SK-N-MC (cell line): ENCODE measurements around the gene OPRL1.
"Not testable (repeated sequence)": the region's sequence is repeated elsewhere in the genome, so short reads cannot be mapped to it uniquely, and the experiment has no call there.

Experiments used
- DNase-seq: peaks from one replicate; pipeline ENCODE4 v3.0.0-alpha.2; 2011; ENCODE audit warnings: low read depth, low spot score
- H3K27ac ChIP-seq: fragments of 200-600 bp; sonication (generic); 2 replicates; pipeline ENCODE4 v1.5.1; 2016; ENCODE audit warnings: mixed run types
- H3K36me3 ChIP-seq: fragments of 200-600 bp; sonication (generic); 2 replicates; pipeline ENCODE4 v1.6.1; 2017; ENCODE audit warnings: antibody characterized with exemption, low read length, mixed read lengths; ENCODE audit not compliant: insufficient read depth
- H3K4me3 ChIP-seq: fragments of 200-600 bp; sonication (generic); 2 replicates; pipeline ENCODE4 v1.5.1; 2016
- H3K9ac ChIP-seq: fragments of 200-600 bp; sonication (generic); 2 replicates; pipeline ENCODE4 v1.8.0; 2017; ENCODE audit warnings: mixed run types, mixed read lengths; ENCODE audit not compliant: insufficient read length
- H3K9me3 ChIP-seq: fragments of 200-600 bp; sonication (generic); 2 replicates; pipeline ENCODE4 v1.6.1; 2017; ENCODE audit warnings: low read depth, mild to moderate bottlenecking, antibody characterized with exemption, low read length, moderate library complexity, mixed read lengths
- EZH2 ChIP-seq: fragments of 200-600 bp; sonication (generic); IDR thresholded peaks from one replicate; pipeline ENCODE4 v1.6.1; 2017; ENCODE audit warnings: antibody characterized with exemption
- FOXP2 ChIP-seq: optimal IDR thresholded peaks from 2 replicates; pipeline ENCODE3; 2011; ENCODE audit warnings: mild to moderate bottlenecking, moderate library complexity; ENCODE audit not compliant: insufficient read depth; ENCODE audit errors: extremely low read length, control extremely low read depth
- POLR2AphosphoS5 ChIP-seq: IDR thresholded peaks from 2 replicates; pipeline ENCODE4 v1.6.1; 2012; ENCODE audit warnings: mild to moderate bottlenecking, low read depth, low read length, borderline replicate concordance

The OPRL1 gene

DNA sequence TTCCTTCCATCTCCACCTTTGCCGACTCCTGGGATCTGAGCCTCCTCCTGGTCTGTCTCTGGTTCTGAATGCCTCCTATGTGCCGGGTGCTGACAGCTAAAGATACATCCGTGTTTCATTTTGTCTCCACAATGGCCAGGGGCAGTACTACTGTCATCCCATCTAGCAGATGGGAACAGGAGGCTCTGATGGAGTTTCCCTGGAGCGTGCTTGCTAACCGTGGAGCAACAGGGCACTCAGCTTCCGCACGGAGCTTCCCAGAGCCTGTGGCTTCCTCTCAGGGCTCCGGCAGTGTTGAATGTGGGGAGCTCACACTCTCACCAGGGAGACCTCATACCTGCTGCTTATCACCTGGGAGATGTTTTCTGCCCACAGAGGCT, 39.4 kb downstream of the OPRL1 start:
- no peaks in the 10 kb centered on the region for H3K9me3 ChIP-seq
- TF ChIP-seq FOXP2 (no peak), POLR2AphosphoS5 (no peak), EZH2 (no peak)

DNA sequence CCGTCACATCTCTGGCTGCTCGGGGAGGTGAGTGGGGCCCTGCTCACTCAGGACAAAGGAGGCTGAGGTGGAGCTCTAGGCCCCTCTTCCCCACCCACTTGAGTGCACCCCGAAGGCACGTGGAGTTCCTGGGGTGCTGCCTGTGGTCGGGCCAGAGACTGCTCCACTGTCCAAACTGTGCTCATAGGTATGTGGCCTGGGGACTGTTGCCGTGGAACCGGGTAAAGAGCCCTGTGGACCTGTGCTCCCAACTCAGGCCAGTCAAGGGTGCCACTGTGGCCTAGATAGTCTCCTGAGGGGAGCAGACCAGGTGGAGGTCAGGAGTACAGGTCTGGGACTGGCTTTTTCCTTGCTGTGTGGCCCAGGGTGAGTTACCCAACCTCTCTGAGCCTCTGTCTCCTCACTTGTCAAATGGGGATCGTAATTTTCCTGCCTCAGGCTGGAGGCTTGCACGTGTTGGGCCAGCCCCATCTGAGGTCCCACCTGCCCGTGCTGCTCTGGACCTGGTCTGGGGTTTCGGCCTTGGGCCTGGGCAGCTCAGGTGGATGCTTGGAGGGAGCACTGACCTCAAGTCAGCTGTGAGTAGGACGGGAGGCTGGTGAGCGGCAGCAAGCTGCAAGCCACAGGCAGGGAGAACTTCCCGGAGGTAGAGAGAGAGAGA, 39.9 kb downstream of the OPRL1 start:
- Histone ChIP-seq H3K9ac (no peak overlapping the region), H3K4me3 (no peak overlapping the region), H3K27ac (no peak overlapping the region), H3K36me3 (no peaks in the 10 kb centered on the region), H3K9me3 (no peaks in the 10 kb centered on the region)
- TF ChIP-seq EZH2 (no peak), POLR2AphosphoS5 (no peak), FOXP2 (no peak)
- no peak for DNase-seq

More for the DNA sequence above, 39.4 kb downstream of the OPRL1 start:
- Histone ChIP-seq H3K9ac (no peak overlapping the region), H3K27ac (no peak overlapping the region), H3K36me3 (no peaks in the 10 kb centered on the region), H3K4me3 (no peak overlapping the region)
- no peak for DNase-seq

DNA sequence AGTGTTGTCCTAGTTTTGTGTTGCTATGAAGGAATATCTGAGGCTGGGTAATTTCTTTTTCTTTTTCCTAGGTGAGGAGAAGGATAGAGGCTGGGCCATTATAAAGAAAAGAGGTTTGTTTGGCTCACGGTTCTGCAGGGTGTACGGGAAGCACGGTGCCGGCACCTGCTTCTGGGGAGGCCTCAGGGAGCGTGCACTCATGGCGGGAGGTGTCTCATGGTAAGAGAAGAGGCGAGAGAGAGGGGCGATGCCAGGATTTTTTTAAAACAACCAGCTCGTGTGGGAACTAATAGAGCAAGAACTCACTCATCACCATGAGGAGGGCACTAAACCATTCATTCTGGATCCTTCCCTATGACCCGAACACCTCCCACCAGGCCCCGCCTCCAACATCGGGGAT, 41.7 kb downstream of the OPRL1 start:
- Histone ChIP-seq H3K4me3 (no peak overlapping the region), H3K9me3 (no peaks in the 10 kb centered on the region), H3K9ac (no peak overlapping the region), H3K27ac (no peak overlapping the region), H3K36me3 (no peaks in the 10 kb centered on the region)
- no peak for TF ChIP-seq EZH2
- TF ChIP-seq POLR2AphosphoS5 = no peak
- TF ChIP-seq FOXP2 = no peak
- DNase-seq = no peak

DNA sequence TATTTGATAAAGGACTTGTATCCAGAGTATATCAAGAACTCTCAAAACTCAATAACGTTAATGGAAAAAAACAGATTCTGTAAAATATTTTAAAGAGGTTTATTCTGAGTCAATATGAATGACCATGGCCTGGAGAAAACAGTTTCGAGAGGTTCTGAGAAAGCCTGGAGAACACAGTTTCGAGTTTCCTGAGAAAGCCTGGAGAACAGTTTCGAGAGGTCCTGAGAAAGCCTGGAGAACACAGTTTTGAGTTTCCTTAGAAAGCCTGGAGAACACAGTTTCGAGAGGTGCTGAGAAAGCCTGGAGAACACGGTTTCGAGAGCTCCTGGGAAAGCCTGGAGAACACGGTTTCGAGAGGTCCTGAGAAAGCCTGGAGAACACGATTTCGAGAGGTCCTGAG, 43.0 kb downstream of the OPRL1 start:
- not testable (repeated sequence) for DNase-seq, H3K9me3 ChIP-seq, H3K36me3 ChIP-seq, H3K27ac ChIP-seq, H3K9ac ChIP-seq, H3K4me3 ChIP-seq

DNA sequence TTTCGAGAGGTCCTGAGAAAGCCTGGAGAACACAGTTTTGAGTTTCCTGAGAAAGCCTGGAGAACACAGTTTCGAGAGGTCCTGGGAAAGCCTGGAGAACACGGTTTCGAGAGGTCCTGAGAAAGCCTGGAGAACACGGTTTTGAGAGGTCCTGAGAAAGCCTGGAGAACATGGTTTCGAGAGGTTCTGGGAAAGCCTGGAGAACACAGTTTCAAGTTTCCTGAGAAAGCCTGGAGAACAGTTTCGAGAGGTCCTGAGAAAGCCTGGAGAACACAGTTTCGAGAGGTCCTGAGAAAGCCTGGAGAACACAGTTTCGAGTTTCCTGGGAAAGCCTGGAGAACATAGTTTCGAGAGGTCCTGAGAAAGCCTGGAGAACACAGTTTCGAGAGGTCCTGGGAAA, 43.6 kb downstream of the OPRL1 start:
- not testable (repeated sequence) for H3K27ac ChIP-seq

DNA sequence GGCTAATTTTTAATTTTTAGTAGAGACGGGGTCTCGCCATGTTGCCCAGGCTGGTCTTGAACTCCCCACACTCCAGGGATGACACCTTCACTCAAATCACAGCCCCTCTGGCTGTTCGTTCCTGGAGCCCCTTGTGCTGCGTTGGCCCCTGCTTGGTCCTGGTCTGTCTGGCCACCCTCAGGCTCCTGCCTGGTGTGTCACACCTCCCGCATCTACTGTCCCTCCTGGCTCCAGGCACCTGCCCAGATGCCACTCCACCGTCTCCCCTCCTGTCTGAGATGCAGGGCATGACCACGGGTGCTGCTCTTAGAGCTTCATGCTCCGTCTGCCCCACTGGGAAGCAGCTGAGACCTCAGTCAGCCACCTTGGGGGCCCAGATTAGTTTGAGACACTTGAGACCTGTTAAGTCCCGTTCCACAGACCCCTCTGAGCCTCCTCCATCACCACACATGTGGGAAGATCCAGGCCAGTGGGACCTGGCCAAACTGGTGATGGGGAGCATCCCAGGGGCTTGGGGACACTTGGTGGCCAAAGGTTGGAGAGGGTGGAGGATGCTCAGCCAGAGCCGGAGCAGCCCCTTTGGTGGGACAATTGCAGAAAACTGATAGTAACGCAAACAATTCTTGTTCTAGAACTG, 49.4 kb downstream of the OPRL1 start:
- Histone ChIP-seq H3K9me3 (no peaks in the 10 kb centered on the region), H3K9ac (no peak overlapping the region), H3K4me3 (no peak overlapping the region), H3K27ac (no peak overlapping the region), H3K36me3 (no peaks in the 10 kb centered on the region)
- TF ChIP-seq FOXP2 (no peak), POLR2AphosphoS5 (no peak)
- DNase-seq = no peak

More for the DNA sequence above, 43.6 kb downstream of the OPRL1 start:
- H3K9ac ChIP-seq, DNase-seq, H3K36me3 ChIP-seq, H3K9me3 ChIP-seq, H3K4me3 ChIP-seq: not testable (repeated sequence)

DNA sequence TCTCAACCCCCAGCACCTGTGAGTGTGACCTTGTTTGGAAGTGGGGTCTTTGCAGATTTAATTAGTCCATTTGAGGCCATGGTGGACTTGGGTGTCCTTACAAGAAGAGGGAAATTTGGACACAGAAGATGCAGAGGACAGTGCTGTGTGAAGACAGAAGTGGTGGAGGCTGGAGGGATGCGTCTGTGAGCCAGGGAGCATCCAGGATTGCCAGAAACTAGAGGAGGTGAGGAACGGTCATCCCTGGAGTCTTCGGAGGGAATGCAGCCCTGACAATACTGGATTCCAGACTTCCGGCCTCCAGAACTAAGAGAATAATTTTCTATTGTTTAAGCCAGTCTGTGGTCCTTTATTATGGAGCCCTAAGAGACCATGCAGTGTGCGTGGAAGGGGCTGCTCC, 50.4 kb downstream of the OPRL1 start:
- H3K4me3 ChIP-seq = no peak overlapping the region
- H3K27ac ChIP-seq = no peak overlapping the region
- no peak for TF ChIP-seq EZH2
- TF ChIP-seq POLR2AphosphoS5 = no peak
- no peak for TF ChIP-seq FOXP2
- no peaks in the 10 kb centered on the region for H3K36me3 ChIP-seq
- H3K9me3 ChIP-seq = no peaks in the 10 kb centered on the region
- no peak for DNase-seq
- no peak overlapping the region for H3K9ac ChIP-seq

DNA sequence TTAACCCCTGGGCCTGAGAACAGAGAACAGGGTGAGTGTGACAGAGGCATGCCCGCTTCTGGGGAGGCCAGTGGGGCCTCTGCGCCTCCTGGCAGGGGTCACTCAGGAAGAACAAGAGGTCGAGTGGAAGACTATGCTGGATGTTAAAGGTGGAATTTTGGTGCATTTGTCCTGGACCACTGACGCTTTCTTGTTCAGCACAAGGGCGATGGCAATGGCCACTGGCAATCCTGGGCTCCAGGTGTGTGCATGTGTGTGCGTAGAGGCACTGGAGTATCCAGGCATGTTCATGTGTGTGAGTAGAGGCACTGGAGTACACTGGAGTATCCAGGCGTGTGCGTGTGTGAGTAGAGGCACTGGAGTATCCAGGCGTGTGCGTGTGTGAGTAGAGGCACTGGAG, 51.0 kb downstream of the OPRL1 start:
- DNase-seq = no peak
- no peaks in the 10 kb centered on the region for H3K36me3 ChIP-seq
- no peak overlapping the region for H3K27ac ChIP-seq
- TF ChIP-seq POLR2AphosphoS5 (no peak), FOXP2 (no peak), EZH2 (no peak)
- no peaks in the 10 kb centered on the region for H3K9me3 ChIP-seq
- H3K4me3 ChIP-seq = no peak overlapping the region
- H3K9ac ChIP-seq = no peak overlapping the region

DNA sequence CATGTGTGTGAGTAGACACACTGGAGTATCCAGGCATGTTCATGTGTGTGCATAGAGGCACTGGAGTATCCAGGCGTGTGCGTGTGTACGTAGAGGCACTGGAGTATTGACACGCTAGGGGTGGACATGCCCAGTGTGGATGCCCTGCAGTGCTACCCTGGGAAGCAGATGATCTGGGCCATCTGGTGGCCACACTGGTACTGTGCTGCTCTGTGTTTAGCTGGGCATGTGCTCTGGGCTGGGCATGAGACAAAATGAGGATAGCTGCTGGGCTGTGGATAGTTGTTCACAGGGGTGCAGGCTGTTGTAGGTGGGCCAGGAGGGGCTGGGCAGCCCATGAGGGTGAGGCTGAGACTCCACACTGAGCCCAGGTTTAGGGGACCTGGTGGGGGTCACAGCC, 51.5 kb downstream of the OPRL1 start:
- H3K9ac ChIP-seq = no peak overlapping the region
- H3K4me3 ChIP-seq = no peak overlapping the region
- no peak for DNase-seq
- TF ChIP-seq EZH2 = no peak
- no peak for TF ChIP-seq POLR2AphosphoS5
- TF ChIP-seq FOXP2 = no peak
- no peak overlapping the region for H3K27ac ChIP-seq
- no peaks in the 10 kb centered on the region for H3K9me3 ChIP-seq
- no peaks in the 10 kb centered on the region for H3K36me3 ChIP-seq
